GM13977 (cell line): Measurements from ENCODE around the gene ARL6IP4.

ENCODE experiments used
- DNase-seq: peaks from one replicate; pipeline ENCODE4 v3.0.0; 2012; ENCODE audit warnings: low spot score
- CTCF ChIP-seq: IDR thresholded peaks from 2 replicates; pipeline ENCODE4 v1.5.1; 2012; ENCODE audit warnings: mild to moderate bottlenecking, control low read depth; ENCODE audit not compliant: insufficient read depth; ENCODE audit errors: extremely low read depth, missing control alignments
- in situ Hi-C: fragments of 300-500 bp; cut with MboI; formaldehyde crosslinking; loops from one replicate; pipeline ENCODE4 v1.12.0; 2022; ENCODE audit warnings: low sequenced_read_pairs, low pct_unique_long_range_greater_than_20kb, mixed read lengths, inconsistent platforms; ENCODE audit not compliant: unreplicated experiment

ARL6IP4 gene

GRCh38 chr12:122942637-122943036, 37.8 kb upstream of the ARL6IP4 start:
- in situ Hi-C loops, result no loop called here
- no peak for TF ChIP-seq CTCF
- no peak for DNase-seq

GRCh38 chr12:122943196-122943595, 37.3 kb upstream of the ARL6IP4 start:
- no peak for TF ChIP-seq CTCF
- DNase-seq, result no peak
- in situ Hi-C loops, result no loop called here

- TF ChIP-seq CTCF, result no peak
- in situ Hi-C loops, result no loop called here
- no peak for DNase-seq
Observed at GRCh38 chr12:122944605-122945592, 35.6 kb upstream of the ARL6IP4 start.

- TF ChIP-seq CTCF, result no peak
- in situ Hi-C loops, result no loop called here
- DNase-seq, result peak; percentile 81
Observed at GRCh38 chr12:122946690-122947341, 33.7 kb upstream of the ARL6IP4 start.

GRCh38 chr12:122947352-122947792, 33.1 kb upstream of the ARL6IP4 start:
- no peak for DNase-seq
- no peak for TF ChIP-seq CTCF
- in situ Hi-C loops, result no loop called here

GRCh38 chr12:122948605-122949004, 31.9 kb upstream of the ARL6IP4 start:
- TF ChIP-seq CTCF, result no peak
- in situ Hi-C loops, result no loop called here
- no peak for DNase-seq
